Measurements from ENCODE around the gene DHRS13. TPM values are rescaled to one million over a fixed set of nuclear protein-coding genes. Genes with fewer than 3 reads are reported as not detected.
"Not testable (repeated sequence)": the region's sequence is repeated elsewhere in the genome, so short reads cannot be mapped to it uniquely, and the experiment has no call there.

The DHRS13 gene
- total and polyA plus RNA-seq, 2 donors: 12.7 to 18.9 TPM

DNA sequence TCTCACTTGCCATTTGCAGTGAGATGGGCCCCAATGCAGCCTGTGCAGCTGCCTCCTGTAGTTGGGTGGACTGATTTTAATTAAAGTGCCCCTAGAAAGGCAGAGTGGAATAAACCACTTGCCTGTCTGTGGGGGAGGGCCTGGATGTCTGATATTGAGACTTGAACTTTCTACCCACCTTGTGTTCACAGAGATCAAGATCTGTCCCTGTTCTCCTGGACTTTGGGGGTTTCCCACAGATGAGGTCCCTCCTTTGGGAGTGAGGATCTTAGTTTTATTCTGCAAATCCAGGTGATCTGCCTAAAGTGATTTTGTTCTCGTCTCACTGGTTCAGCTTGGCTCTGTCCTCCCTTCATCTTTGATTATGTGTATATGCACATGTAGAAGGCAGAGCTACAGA, 7.7 kb upstream of the DHRS13 start:
- WGBS: 98% methylated on average over 1 of the region's 1 CpG

GRCh38 chr17:28908640-28909167, 5.8 kb upstream of the DHRS13 start:
- Histone ChIP-seq H3K4me1 (ENCODE audit: control insufficient read depth in 2 of 2, insufficient read depth in 2 of 2, low read length in 2 of 2) (no peaks in the 10 kb centered on the region), H3K9me3 (ENCODE audit: control insufficient read depth in 2 of 2, insufficient read depth in 1 of 2, low read length in 1 of 2) (no peaks in the 10 kb centered on the region), H3K27ac (ENCODE audit: low read depth in 1 of 2, low read length in 1 of 2) (no peak overlapping the region), H3K27me3 (ENCODE audit: control insufficient read depth in 2 of 2, insufficient read depth in 1 of 2, low read length in 1 of 2) (no peaks in the 10 kb centered on the region), H3K36me3 (ENCODE audit: control insufficient read depth in 2 of 2, insufficient read depth in 2 of 2, low read length in 1 of 2) (peaks cover 78 to 89% of the 10 kb centered on the region in 2 donors), H3K4me3 (ENCODE audit: low read length in 2 of 2) (no peak overlapping the region)
- no peak for DNase-seq (ENCODE audit: low read depth in 6 of 9, low spot score in 9 of 9)
- WGBS: 97% methylated on average over 6 of the region's 6 CpGs

More for the DNA sequence above, 7.7 kb upstream of the DHRS13 start:
- Histone ChIP-seq H3K27me3 (ENCODE audit: control insufficient read depth in 2 of 2, insufficient read depth in 1 of 2, low read length in 1 of 2) (no peaks in the 10 kb centered on the region), H3K4me1 (ENCODE audit: control insufficient read depth in 2 of 2, insufficient read depth in 2 of 2, low read length in 2 of 2) (no peaks in the 10 kb centered on the region), H3K27ac (ENCODE audit: low read depth in 1 of 2, low read length in 1 of 2) (no peak overlapping the region), H3K36me3 (ENCODE audit: control insufficient read depth in 2 of 2, insufficient read depth in 2 of 2, low read length in 1 of 2) (peaks cover 94 to 98% of the 10 kb centered on the region in 2 donors), H3K4me3 (ENCODE audit: low read length in 2 of 2) (no peak overlapping the region), H3K9me3 (ENCODE audit: control insufficient read depth in 2 of 2, insufficient read depth in 1 of 2, low read length in 1 of 2) (no peaks in the 10 kb centered on the region)
- no peak for DNase-seq (ENCODE audit: low read depth in 6 of 9, low spot score in 9 of 9)

DNA sequence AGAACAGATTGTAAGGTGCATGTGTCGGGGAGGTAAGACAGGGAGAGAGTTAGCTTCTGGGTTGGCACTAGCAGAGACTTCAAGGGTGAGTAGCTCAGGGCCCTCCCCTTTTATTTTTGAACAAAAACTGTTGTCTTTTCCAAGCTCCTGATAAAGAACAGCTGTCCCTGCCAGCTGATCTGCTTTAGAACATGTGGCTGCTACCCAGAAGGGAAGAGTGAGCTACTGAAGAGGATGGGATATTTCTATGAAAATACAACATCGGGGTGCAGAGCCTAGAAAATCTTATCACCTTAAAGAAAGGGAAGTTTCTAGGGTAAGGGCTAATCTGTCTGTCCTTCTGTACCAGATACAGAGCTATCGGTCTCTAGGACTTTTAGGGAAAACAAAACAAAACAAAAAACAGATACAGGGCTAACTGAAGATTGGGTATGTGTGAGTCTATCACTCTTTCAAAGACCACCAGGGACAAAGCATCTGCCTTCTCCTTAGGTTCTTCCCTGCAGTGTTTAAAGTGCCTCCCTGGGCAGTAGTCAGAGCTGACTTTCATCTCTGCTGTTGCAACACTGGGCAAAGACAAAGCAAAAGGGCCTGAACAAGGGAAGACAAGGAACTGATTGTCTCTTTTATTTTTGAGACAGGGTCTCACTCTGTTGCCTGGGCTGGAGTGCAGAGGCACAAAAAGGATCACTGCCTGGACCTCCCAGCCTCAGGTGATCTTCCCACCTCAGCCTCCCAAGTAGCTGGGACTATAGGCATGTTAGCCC, 5.0 kb upstream of the DHRS13 start:
- Histone ChIP-seq H3K4me3 (ENCODE audit: low read length in 2 of 2) (no peak overlapping the region), H3K4me1 (ENCODE audit: control insufficient read depth in 2 of 2, insufficient read depth in 2 of 2, low read length in 2 of 2) (peaks cover 0 to 4% of the 10 kb centered on the region in 2 donors), H3K36me3 (ENCODE audit: control insufficient read depth in 2 of 2, insufficient read depth in 2 of 2, low read length in 1 of 2) (peaks cover 70 to 81% of the 10 kb centered on the region in 2 donors), H3K27me3 (ENCODE audit: control insufficient read depth in 2 of 2, insufficient read depth in 1 of 2, low read length in 1 of 2) (no peaks in the 10 kb centered on the region), H3K9me3 (ENCODE audit: control insufficient read depth in 2 of 2, insufficient read depth in 1 of 2, low read length in 1 of 2) (no peaks in the 10 kb centered on the region), H3K27ac (ENCODE audit: low read depth in 1 of 2, low read length in 1 of 2) (no peak overlapping the region)
- 95% methylated on average over 3 of the region's 3 CpGs for WGBS
- DNase-seq (ENCODE audit: low read depth in 6 of 9, low spot score in 9 of 9): no peak

GRCh38 chr17:28906706-28907438, 4.0 kb upstream of the DHRS13 start:
- H3K27ac ChIP-seq (ENCODE audit: low read depth in 1 of 2, low read length in 1 of 2): no peak overlapping the region
- DNase-seq (ENCODE audit: low read depth in 6 of 9, low spot score in 9 of 9): no peak

GRCh38 chr17:28906276-28906675, 3.4 kb upstream of the DHRS13 start:
- no peaks in the 10 kb centered on the region for H3K9me3 ChIP-seq (ENCODE audit: control insufficient read depth in 2 of 2, insufficient read depth in 1 of 2, low read length in 1 of 2)
- peaks cover 53 to 65% of the 10 kb centered on the region in 2 donors for H3K36me3 ChIP-seq (ENCODE audit: control insufficient read depth in 2 of 2, insufficient read depth in 2 of 2, low read length in 1 of 2)
- H3K4me1 ChIP-seq (ENCODE audit: control insufficient read depth in 2 of 2, insufficient read depth in 2 of 2, low read length in 2 of 2): peaks cover 8 to 15% of the 10 kb centered on the region in 2 donors
- no peak for DNase-seq (ENCODE audit: low read depth in 6 of 9, low spot score in 9 of 9)
- H3K27me3 ChIP-seq (ENCODE audit: control insufficient read depth in 2 of 2, insufficient read depth in 1 of 2, low read length in 1 of 2): no peaks in the 10 kb centered on the region
- H3K27ac ChIP-seq (ENCODE audit: low read depth in 1 of 2, low read length in 1 of 2): no peak overlapping the region
- no peak overlapping the region for H3K4me3 ChIP-seq (ENCODE audit: low read length in 2 of 2)
- 95% methylated on average over 9 of the region's 9 CpGs for WGBS

More at GRCh38 chr17:28906706-28907438, 4.0 kb upstream of the DHRS13 start:
- Histone ChIP-seq H3K27me3 (ENCODE audit: control insufficient read depth in 2 of 2, insufficient read depth in 1 of 2, low read length in 1 of 2) (no peaks in the 10 kb centered on the region), H3K36me3 (ENCODE audit: control insufficient read depth in 2 of 2, insufficient read depth in 2 of 2, low read length in 1 of 2) (peaks cover 59 to 71% of the 10 kb centered on the region in 2 donors), H3K4me3 (ENCODE audit: low read length in 2 of 2) (no peak overlapping the region), H3K9me3 (ENCODE audit: control insufficient read depth in 2 of 2, insufficient read depth in 1 of 2, low read length in 1 of 2) (no peaks in the 10 kb centered on the region), H3K4me1 (ENCODE audit: control insufficient read depth in 2 of 2, insufficient read depth in 2 of 2, low read length in 2 of 2) (peaks cover 4 to 9% of the 10 kb centered on the region in 2 donors)
- 95% methylated on average over 7 of the region's 7 CpGs for WGBS

GRCh38 chr17:28904800-28905199, 1.9 kb upstream of the DHRS13 start:
- no peak overlapping the region for H3K4me3 ChIP-seq (ENCODE audit: low read length in 2 of 2)
- WGBS: 80% methylated on average over 4 of the region's 4 CpGs
- H3K4me1 ChIP-seq (ENCODE audit: control insufficient read depth in 2 of 2, insufficient read depth in 2 of 2, low read length in 2 of 2): peaks cover 8 to 19% of the 10 kb centered on the region in 2 donors
- peaks cover 42 to 50% of the 10 kb centered on the region in 2 donors for H3K36me3 ChIP-seq (ENCODE audit: control insufficient read depth in 2 of 2, insufficient read depth in 2 of 2, low read length in 1 of 2)
- no peak for DNase-seq (ENCODE audit: low read depth in 6 of 9, low spot score in 9 of 9)
- no peaks in the 10 kb centered on the region for H3K27me3 ChIP-seq (ENCODE audit: control insufficient read depth in 2 of 2, insufficient read depth in 1 of 2, low read length in 1 of 2)
- no peaks in the 10 kb centered on the region for H3K9me3 ChIP-seq (ENCODE audit: control insufficient read depth in 2 of 2, insufficient read depth in 1 of 2, low read length in 1 of 2)
- H3K27ac ChIP-seq (ENCODE audit: low read depth in 1 of 2, low read length in 1 of 2): no peak overlapping the region

DNA sequence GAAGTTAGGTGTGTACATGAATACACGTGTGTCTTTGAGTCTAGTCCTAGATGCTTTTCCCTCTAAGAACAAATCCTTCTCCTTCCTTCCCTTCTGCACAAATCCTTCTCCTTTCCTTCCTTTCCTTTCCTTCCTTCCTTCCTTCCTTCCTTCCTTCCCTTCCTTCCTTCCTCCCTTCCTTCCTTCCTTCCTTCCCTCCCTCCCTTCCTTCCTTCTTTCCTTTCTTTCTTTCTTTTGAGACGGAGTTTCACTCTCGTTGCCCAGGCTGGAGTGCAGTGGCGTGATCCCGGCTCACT, 615 bp upstream of the DHRS13 start:
- not testable (repeated sequence) for H3K9me3 ChIP-seq (ENCODE audit: control insufficient read depth in 2 of 2, insufficient read depth in 1 of 2, low read length in 1 of 2); H3K27ac ChIP-seq (ENCODE audit: low read depth in 1 of 2, low read length in 1 of 2); H3K27me3 ChIP-seq (ENCODE audit: control insufficient read depth in 2 of 2, insufficient read depth in 1 of 2, low read length in 1 of 2); H3K4me3 ChIP-seq (ENCODE audit: low read length in 2 of 2); DNase-seq (ENCODE audit: low read depth in 6 of 9, low spot score in 9 of 9)
- Histone ChIP-seq H3K4me1 (ENCODE audit: control insufficient read depth in 2 of 2, insufficient read depth in 2 of 2, low read length in 2 of 2) (peaks cover 8 to 19% of the 10 kb centered on the region in 2 donors), H3K36me3 (ENCODE audit: control insufficient read depth in 2 of 2, insufficient read depth in 2 of 2, low read length in 1 of 2) (peaks cover 29 to 37% of the 10 kb centered on the region in 2 donors)
- 93% methylated on average over 5 of the region's 5 CpGs for WGBS

- Histone ChIP-seq H3K36me3 (ENCODE audit: control insufficient read depth in 2 of 2, insufficient read depth in 2 of 2, low read length in 1 of 2) (peaks cover 16 to 23% of the 10 kb centered on the region in 2 donors), H3K4me3 (ENCODE audit: low read length in 2 of 2) (peak overlapping the region; percentile 58 to 75), H3K9me3 (ENCODE audit: control insufficient read depth in 2 of 2, insufficient read depth in 1 of 2, low read length in 1 of 2) (peaks cover 0 to 5% of the 10 kb centered on the region in 2 donors), H3K4me1 (ENCODE audit: control insufficient read depth in 2 of 2, insufficient read depth in 2 of 2, low read length in 2 of 2) (peaks cover 12 to 26% of the 10 kb centered on the region in 2 donors), H3K27ac (ENCODE audit: low read depth in 1 of 2, low read length in 1 of 2) (peak overlapping the region; percentile 43 to 76), H3K27me3 (ENCODE audit: control insufficient read depth in 2 of 2, insufficient read depth in 1 of 2, low read length in 1 of 2) (no peaks in the 10 kb centered on the region)
- WGBS: 5% methylated on average over 62 of the region's 62 CpGs
- peak in 4 of 9 donors; percentile 22 to 65 (median 38) for DNase-seq (ENCODE audit: low read depth in 6 of 9, low spot score in 9 of 9)
Observed at GRCh38 chr17:28901866-28902818, 737 bp downstream of the DHRS13 start.

Data from thymus (tissue), 11 donors.